HEK293T (cell line): Measurements from ENCODE around the gene MLH1.
"Not testable (repeated sequence)": the region's sequence is repeated elsewhere in the genome, so short reads cannot be mapped to it uniquely, and the experiment has no call there.

Experiments
- CTCF ChIA-PET: fragments of 350-600 bp; formaldehyde crosslinking; extraction: SDS; loops from one replicate; lab custom pipeline; 2021; ENCODE audit warnings: antibody characterized with exemption, inconsistent platforms; lab: Yijun Ruan, JAX
- POLR2A ChIA-PET: fragments of 350-600 bp; formaldehyde crosslinking; extraction: SDS; loops from one replicate; lab custom pipeline; 2020; ENCODE audit warnings: antibody characterized with exemption, inconsistent platforms; lab: Yijun Ruan, JAX
- DNase-seq: peaks from one replicate; pipeline ENCODE4 v3.0.0; 2012; ENCODE audit warnings: mixed read lengths; ENCODE audit errors: extremely low spot score
- ARNT ChIP-seq: fragments of 450-650 bp; IDR thresholded peaks from 2 replicates; pipeline ENCODE4 v1.6.1; 2017; ENCODE audit warnings: mild to moderate bottlenecking
- BHLHE40 ChIP-seq: fragments of 450-650 bp; IDR thresholded peaks from 2 replicates; pipeline ENCODE4 v1.6.1; 2016; ENCODE audit warnings: mild to moderate bottlenecking, moderate library complexity, borderline replicate concordance
- CTBP1 ChIP-seq: fragments of 450-650 bp; IDR thresholded peaks from 2 replicates; pipeline ENCODE4 v1.6.1; 2016; ENCODE audit warnings: borderline replicate concordance
- ELF4 ChIP-seq: fragments of 450-650 bp; IDR thresholded peaks from 2 replicates; pipeline ENCODE4 v1.6.1; 2017; ENCODE audit warnings: antibody characterized with exemption
- FOXA1 ChIP-seq: fragments of 450-650 bp; IDR thresholded peaks from 2 replicates; pipeline ENCODE4 v1.6.1; 2016; ENCODE audit warnings: mild to moderate bottlenecking
- FOXK2 ChIP-seq: fragments of 450-650 bp; IDR thresholded peaks from 2 replicates; pipeline ENCODE4 v1.6.1; 2016; ENCODE audit warnings: mild to moderate bottlenecking
- FOXM1 ChIP-seq: fragments of 450-650 bp; IDR thresholded peaks from 2 replicates; pipeline ENCODE4 v1.6.1; 2017; ENCODE audit warnings: mild to moderate bottlenecking, borderline replicate concordance
- HDGF ChIP-seq: fragments of 450-650 bp; IDR thresholded peaks from 2 replicates; pipeline ENCODE4 v1.6.1; 2017; ENCODE audit warnings: antibody characterized with exemption, borderline replicate concordance
- L3MBTL2 ChIP-seq: fragments of 450-650 bp; conservative IDR thresholded peaks from 2 replicates; pipeline ENCODE4 v1.6.1; 2016; ENCODE audit warnings: mild to moderate bottlenecking
- LEF1 ChIP-seq: fragments of 450-650 bp; IDR thresholded peaks from 2 replicates; pipeline ENCODE4 v1.6.1; 2017; ENCODE audit warnings: mild to moderate bottlenecking, borderline replicate concordance
- NFRKB ChIP-seq: fragments of 450-650 bp; IDR thresholded peaks from 2 replicates; pipeline ENCODE4 v1.6.1; 2016; ENCODE audit warnings: mild to moderate bottlenecking, moderate library complexity
- PKNOX1 ChIP-seq: fragments of 450-650 bp; IDR thresholded peaks from 2 replicates; pipeline ENCODE4 v1.6.1; 2016
- SP1 ChIP-seq: fragments of 450-650 bp; IDR thresholded peaks from 2 replicates; pipeline ENCODE4 v1.6.1; 2017
- SUZ12 ChIP-seq: fragments of 450-650 bp; IDR thresholded peaks from 2 replicates; pipeline ENCODE4 v1.6.1; 2016; ENCODE audit warnings: mild to moderate bottlenecking
- TARDBP ChIP-seq: fragments of 450-650 bp; IDR thresholded peaks from 2 replicates; pipeline ENCODE4 v1.6.1; 2016
- ZNF384 ChIP-seq: fragments of 450-650 bp; IDR thresholded peaks from 2 replicates; pipeline ENCODE4 v1.6.1; 2016

MLH1 gene

GRCh38 chr3:37039161-37039846 is 46.0 kb downstream of the MLH1 start:
- no peak for DNase-seq
- ChIA-PET POLR2A (no interaction called here), CTCF (no interaction called here)
- TF ChIP-seq FOXA1 (no peak), BHLHE40 (no peak), ARNT (no peak), ZNF384 (no peak), LEF1 (no peak), NFRKB (no peak), FOXK2 (no peak), TARDBP (no peak), SP1 (no peak), L3MBTL2 (no peak), CTBP1 (no peak), PKNOX1 (no peak)

- no peak for TF ChIP-seq ELF4
- no peak for TF ChIP-seq FOXK2
- CTCF ChIA-PET, result no interaction called here
- no peak for DNase-seq
- POLR2A ChIA-PET, result no interaction called here
These were observed 46.9 kb downstream of the MLH1 start for GRCh38 chr3:37040231-37040630.

- CTCF ChIA-PET, result no interaction called here
- POLR2A ChIA-PET, result no interaction called here
- DNase-seq, result no peak
These were observed 48.4 kb downstream of the MLH1 start for GRCh38 chr3:37041546-37042195.

GRCh38 chr3:37042712-37043111 is 49.4 kb downstream of the MLH1 start:
- POLR2A ChIA-PET, CTCF ChIA-PET: not testable (repeated sequence)

More at GRCh38 chr3:37041546-37042195, 48.4 kb downstream of the MLH1 start:
- no peak for TF ChIP-seq ARNT
- TF ChIP-seq L3MBTL2, result no peak
- no peak for TF ChIP-seq LEF1
- TF ChIP-seq ELF4, result no peak
- TF ChIP-seq FOXK2, result no peak
- no peak for TF ChIP-seq ZNF384
- TF ChIP-seq BHLHE40, result no peak
- no peak for TF ChIP-seq CTBP1
- TF ChIP-seq FOXM1, result no peak

GRCh38 chr3:37050282-37050681 is 57.0 kb downstream of the MLH1 start:
- CTCF ChIA-PET, result no interaction called here
- POLR2A ChIA-PET, result no interaction called here
- no peak for DNase-seq
- TF ChIP-seq SP1, result no peak
- TF ChIP-seq L3MBTL2, result no peak
- no peak for TF ChIP-seq ZNF384
- no peak for TF ChIP-seq ELF4
- no peak for TF ChIP-seq SUZ12
- no peak for TF ChIP-seq TARDBP
- no peak for TF ChIP-seq PKNOX1
- TF ChIP-seq LEF1, result no peak
- TF ChIP-seq FOXM1, result no peak
- TF ChIP-seq CTBP1, result no peak
- TF ChIP-seq HDGF, result no peak
- TF ChIP-seq BHLHE40, result no peak
- TF ChIP-seq FOXK2, result no peak

More at GRCh38 chr3:37042712-37043111, 49.4 kb downstream of the MLH1 start:
- not testable (repeated sequence) for DNase-seq

GRCh38 chr3:37052860-37053259 is 59.5 kb downstream of the MLH1 start:
- ChIA-PET POLR2A (no interaction called here), CTCF (no interaction called here)
- TF ChIP-seq LEF1 (no peak), SP1 (no peak), FOXM1 (no peak), BHLHE40 (no peak), FOXK2 (no peak), FOXA1 (no peak), CTBP1 (no peak), L3MBTL2 (no peak), SUZ12 (no peak), ARNT (no peak), TARDBP (no peak), ELF4 (no peak), HDGF (no peak), ZNF384 (no peak), NFRKB (no peak), PKNOX1 (no peak)
- no peak for DNase-seq

GRCh38 chr3:37053337-37053736 is 60.0 kb downstream of the MLH1 start:
- DNase-seq, result no peak
- POLR2A ChIA-PET, result no interaction called here
- no peak for TF ChIP-seq FOXA1
- no peak for TF ChIP-seq PKNOX1
- no peak for TF ChIP-seq CTBP1
- TF ChIP-seq LEF1, result no peak
- TF ChIP-seq ZNF384, result no peak
- no peak for TF ChIP-seq BHLHE40
- TF ChIP-seq SUZ12, result no peak
- CTCF ChIA-PET, result no interaction called here
